ENCODE data around the gene IL2RA. TPM values are rescaled to one million over a fixed set of nuclear protein-coding genes. Genes with fewer than 3 reads are reported as not detected.

Gene IL2RA
- total RNA-seq, 1 experiment from 2014 or later = not detected

GRCh38 chr10:5977471-5978229 is 84.5 kb downstream of the IL2RA start, which contains the start of gene IL15RA:
Gene IL15RA (minus strand): TSS chr10:5977543. CDS start chr10:5977492, 51 bp downstream.
- H3K27ac ChIP-seq = 0 out of 2 replicates have a peak within 1 kb of the TSS, but pooled peaks have one; percentile 36
- peaks cover 14% of the 10 kb centered on the region; the same call in 1 of the 2 replicates for H3K27me3 ChIP-seq (replicated peaks)
- H3K9me3 ChIP-seq (replicated peaks) = peaks cover 2% of the 10 kb centered on the region; the same call in 1 of the 2 replicates
- peaks cover 7% of the 10 kb centered on the region for H3K36me3 ChIP-seq
- H3K4me1 ChIP-seq (replicated peaks) = peaks cover 4% of the 10 kb centered on the region; the same call in 1 of the 2 replicates
- peak; percentile 80 to 85 for DNase-seq (ENCODE audit: low read depth in 1 of 2, low spot score in 2 of 2)
- peak within 1 kb of the TSS; percentile 84 for H3K4me3 ChIP-seq

GRCh38 chr10:5976512-5977470 is 85.4 kb downstream of the IL2RA start:
- Histone ChIP-seq H3K9me3 (replicated peaks) (peaks cover 2% of the 10 kb centered on the region; the same call in 1 of the 2 replicates), H3K4me3 (peak overlapping the region; percentile 84), H3K27me3 (replicated peaks) (peaks cover 14% of the 10 kb centered on the region; the same call in 1 of the 2 replicates), H3K4me1 (replicated peaks) (peaks cover 4% of the 10 kb centered on the region; the same call in 1 of the 2 replicates), H3K27ac (0 out of 2 replicates have a peak overlapping the region, but pooled peaks have one; percentile 36), H3K36me3 (peaks cover 7% of the 10 kb centered on the region)
- peak; percentile 52 to 61 for DNase-seq (ENCODE audit: low read depth in 1 of 2, low spot score in 2 of 2)

- Histone ChIP-seq H3K9me3 (replicated peaks) (peaks cover 2% of the 10 kb centered on the region; the same call in 1 of the 2 replicates), H3K27me3 (replicated peaks) (peaks cover 14% of the 10 kb centered on the region; the same call in 1 of the 2 replicates), H3K4me1 (replicated peaks) (peaks cover 4% of the 10 kb centered on the region; the same call in 1 of the 2 replicates), H3K4me3 (peak overlapping the region; percentile 84), H3K27ac (no peak overlapping the region), H3K36me3 (peaks cover 7% of the 10 kb centered on the region)
- DNase-seq (ENCODE audit: low read depth in 1 of 2, low spot score in 2 of 2) = peak in 1 of 2 experiments; percentile 21
These were observed 86.3 kb downstream of the IL2RA start for GRCh38 chr10:5975641-5976473.

GRCh38 chr10:5973069-5973468 is 89.1 kb downstream of the IL2RA start:
- peaks cover 3% of the 10 kb centered on the region; the same call in 1 of the 2 replicates for H3K4me1 ChIP-seq (replicated peaks)
- peaks cover 7% of the 10 kb centered on the region for H3K36me3 ChIP-seq
- H3K27ac ChIP-seq = no peak overlapping the region
- H3K27me3 ChIP-seq (replicated peaks) = 0 out of 2 replicates have a peak, but pooled peaks cover 4% of the 10 kb centered on the region
- peak in 1 of 2 experiments; percentile 9 for DNase-seq (ENCODE audit: low read depth in 1 of 2, low spot score in 2 of 2)
- H3K9me3 ChIP-seq (replicated peaks) = peaks cover 2% of the 10 kb centered on the region; the same call in 1 of the 2 replicates
- no peak overlapping the region for H3K4me3 ChIP-seq

- Histone ChIP-seq H3K4me1 (replicated peaks) (no peaks in the 10 kb centered on the region; the same call in 1 of the 2 replicates), H3K4me3 (no peak overlapping the region), H3K9me3 (replicated peaks) (no peaks in the 10 kb centered on the region), H3K27me3 (replicated peaks) (0 out of 2 replicates have a peak, but pooled peaks cover 3% of the 10 kb centered on the region), H3K36me3 (no peaks in the 10 kb centered on the region; the same call in 1 of the 2 replicates), H3K27ac (no peak overlapping the region)
- no peak for DNase-seq (ENCODE audit: low read depth in 1 of 2, low spot score in 2 of 2)
These were observed 90.3 kb downstream of the IL2RA start for GRCh38 chr10:5971886-5972285.

- peak in 1 of 2 experiments; percentile 9 for DNase-seq (ENCODE audit: low read depth in 1 of 2, low spot score in 2 of 2)
- H3K27me3 ChIP-seq (replicated peaks) = 0 out of 2 replicates have a peak, but pooled peaks cover 3% of the 10 kb centered on the region
- H3K4me3 ChIP-seq = no peak overlapping the region
- no peaks in the 10 kb centered on the region for H3K9me3 ChIP-seq (replicated peaks)
- no peak overlapping the region for H3K27ac ChIP-seq
- H3K4me1 ChIP-seq (replicated peaks) = no peaks in the 10 kb centered on the region
- H3K36me3 ChIP-seq = no peaks in the 10 kb centered on the region
These were observed 90.8 kb downstream of the IL2RA start for GRCh38 chr10:5971315-5971832.

- Histone ChIP-seq H3K4me3 (no peak overlapping the region), H3K36me3 (no peaks in the 10 kb centered on the region), H3K27me3 (replicated peaks) (0 out of 2 replicates have a peak, but pooled peaks cover 3% of the 10 kb centered on the region), H3K4me1 (replicated peaks) (no peaks in the 10 kb centered on the region), H3K9me3 (replicated peaks) (no peaks in the 10 kb centered on the region), H3K27ac (no peak overlapping the region)
- no peak for DNase-seq (ENCODE audit: low read depth in 1 of 2, low spot score in 2 of 2)
These were observed 91.6 kb downstream of the IL2RA start for GRCh38 chr10:5970527-5970926.

- Histone ChIP-seq H3K27ac (no peak overlapping the region), H3K4me1 (replicated peaks) (no peaks in the 10 kb centered on the region), H3K9me3 (replicated peaks) (no peaks in the 10 kb centered on the region), H3K27me3 (replicated peaks) (0 out of 2 replicates have a peak, but pooled peaks cover 3% of the 10 kb centered on the region), H3K4me3 (no peak overlapping the region), H3K36me3 (no peaks in the 10 kb centered on the region)
- DNase-seq (ENCODE audit: low read depth in 1 of 2, low spot score in 2 of 2) = no peak
These were observed 92.1 kb downstream of the IL2RA start for GRCh38 chr10:5970066-5970465.

GRCh38 chr10:5968681-5969453 is 93.3 kb downstream of the IL2RA start:
- no peaks in the 10 kb centered on the region for H3K9me3 ChIP-seq (replicated peaks)
- no peaks in the 10 kb centered on the region for H3K4me1 ChIP-seq (replicated peaks)
- 0 out of 2 replicates have a peak, but pooled peaks cover 3% of the 10 kb centered on the region for H3K27me3 ChIP-seq (replicated peaks)
- peak in 1 of 2 experiments; percentile 16 for DNase-seq (ENCODE audit: low read depth in 1 of 2, low spot score in 2 of 2)
- no peak overlapping the region for H3K4me3 ChIP-seq
- no peaks in the 10 kb centered on the region for H3K36me3 ChIP-seq
- H3K27ac ChIP-seq = no peak overlapping the region

GRCh38 chr10:5968037-5968680 is 94.0 kb downstream of the IL2RA start:
- Histone ChIP-seq H3K9me3 (replicated peaks) (no peaks in the 10 kb centered on the region), H3K4me3 (no peak overlapping the region), H3K36me3 (no peaks in the 10 kb centered on the region), H3K4me1 (replicated peaks) (no peaks in the 10 kb centered on the region), H3K27me3 (replicated peaks) (no peaks in the 10 kb centered on the region), H3K27ac (no peak overlapping the region)
- DNase-seq (ENCODE audit: low read depth in 1 of 2, low spot score in 2 of 2) = peak in 1 of 2 experiments; percentile 30

GRCh38 chr10:5965266-5965665 is 96.9 kb downstream of the IL2RA start:
- no peaks in the 10 kb centered on the region for H3K4me1 ChIP-seq (replicated peaks)
- no peaks in the 10 kb centered on the region for H3K9me3 ChIP-seq (replicated peaks)
- peak in 1 of 2 experiments; percentile 32 for DNase-seq (ENCODE audit: low read depth in 1 of 2, low spot score in 2 of 2)
- H3K27me3 ChIP-seq (replicated peaks) = no peaks in the 10 kb centered on the region
- no peak overlapping the region for H3K27ac ChIP-seq
- H3K4me3 ChIP-seq = no peak overlapping the region
- no peaks in the 10 kb centered on the region for H3K36me3 ChIP-seq

Data from SJSA1 (cell line).